Uterus (tissue), 2 donors: ENCODE measurements around the gene SLC8A1.

Source experiments
- POLR2A ChIP-seq, 2 donors: fragments of 450-650 bp; IDR thresholded peaks; one replicate each; pipeline ENCODE4 v1.6.1; 2016; ENCODE audit warnings: antibody characterized with exemption in 2 of 2, mild to moderate bottlenecking in 1 of 2, moderate library complexity in 1 of 2
- TF ChIP-seq, protein P1 (sequence below), 4 experiments: fragments of 200-600 bp in 2 of 4; fragments of 450-650 bp in 2 of 4; sonication (generic) in 2 of 4; IDR thresholded peaks; one replicate each; pipeline ENCODE4 v1.5.1; 2016 to 2019; ENCODE audit warnings: antibody characterized with exemption in 4 of 4, mild to moderate bottlenecking in 2 of 4, moderate library complexity in 1 of 4

DNA sequence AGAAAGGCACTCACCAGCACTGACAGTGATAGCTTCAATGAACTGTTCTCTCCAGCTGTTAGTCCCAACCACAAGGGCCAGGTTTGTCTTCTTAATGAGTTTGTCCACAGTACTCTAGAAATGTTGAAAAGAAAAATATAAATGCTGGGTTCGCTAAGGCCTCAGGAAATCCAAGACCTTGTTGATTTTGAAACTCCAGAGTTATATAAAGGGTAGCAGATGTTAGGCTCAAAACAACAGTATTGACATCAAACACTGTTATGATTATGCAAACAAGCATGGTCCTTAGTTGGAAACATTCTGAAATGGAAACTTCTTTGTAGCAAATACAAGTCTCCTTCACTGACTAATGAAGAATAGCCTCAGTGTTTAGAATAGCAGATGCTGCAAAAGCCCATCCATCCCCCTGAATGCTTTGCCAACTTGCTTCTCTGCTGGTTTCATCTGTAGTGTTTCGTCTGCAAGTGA is 291.1 kb downstream of the SLC8A1 start:
- TF ChIP-seq, protein P1, sequence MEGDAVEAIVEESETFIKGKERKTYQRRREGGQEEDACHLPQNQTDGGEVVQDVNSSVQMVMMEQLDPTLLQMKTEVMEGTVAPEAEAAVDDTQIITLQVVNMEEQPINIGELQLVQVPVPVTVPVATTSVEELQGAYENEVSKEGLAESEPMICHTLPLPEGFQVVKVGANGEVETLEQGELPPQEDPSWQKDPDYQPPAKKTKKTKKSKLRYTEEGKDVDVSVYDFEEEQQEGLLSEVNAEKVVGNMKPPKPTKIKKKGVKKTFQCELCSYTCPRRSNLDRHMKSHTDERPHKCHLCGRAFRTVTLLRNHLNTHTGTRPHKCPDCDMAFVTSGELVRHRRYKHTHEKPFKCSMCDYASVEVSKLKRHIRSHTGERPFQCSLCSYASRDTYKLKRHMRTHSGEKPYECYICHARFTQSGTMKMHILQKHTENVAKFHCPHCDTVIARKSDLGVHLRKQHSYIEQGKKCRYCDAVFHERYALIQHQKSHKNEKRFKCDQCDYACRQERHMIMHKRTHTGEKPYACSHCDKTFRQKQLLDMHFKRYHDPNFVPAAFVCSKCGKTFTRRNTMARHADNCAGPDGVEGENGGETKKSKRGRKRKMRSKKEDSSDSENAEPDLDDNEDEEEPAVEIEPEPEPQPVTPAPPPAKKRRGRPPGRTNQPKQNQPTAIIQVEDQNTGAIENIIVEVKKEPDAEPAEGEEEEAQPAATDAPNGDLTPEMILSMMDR (IDR thresholded peaks at IDR 0.05): no peak
- no peak for TF ChIP-seq POLR2A (IDR thresholded peaks at IDR 0.05)
